Left ventricle myocardium superior (tissue), 1 donor: ENCODE measurements around the gene CHD1L. TPM values are rescaled to one million over a fixed set of nuclear protein-coding genes. Genes with fewer than 3 reads are reported as not detected.
"Not testable (repeated sequence)": the region's sequence is repeated elsewhere in the genome, so short reads cannot be mapped to it uniquely, and the experiment has no call there.

Experiments used
- ATAC-seq: fragments of 200-7000 bp; cut with Tn5 transposase; one replicate; pipeline ENCODE4 v1.9.1; 2020; ENCODE audit warnings: mild to moderate bottlenecking, moderate library complexity
- DNase-seq: peaks from one replicate; pipeline ENCODE4 v3.0.0-alpha.2; 2020
- intact Hi-C: fragments of 100-400 bp; cut with micrococcal nuclease; formaldehyde crosslinking; loops from one replicate; pipeline ENCODE4 v1.11.0; 2022
- total RNA-seq: library from RNA; stranded (reverse); fragmentation: NEBNext Ultra II Directional; extraction: Animal tissue kit (Norgen Biotek cat#: 25700); gene quantifications from one replicate; pipeline ENCODE4 v1.2.1, GENCODE V29; 2021
- donor health status: DM: no; HTN: yes; CAD: no; lungs with severe emphysema.

CHD1L gene
- total RNA-seq, 1 donor from 2014 or later = 8.3 TPM

DNA sequence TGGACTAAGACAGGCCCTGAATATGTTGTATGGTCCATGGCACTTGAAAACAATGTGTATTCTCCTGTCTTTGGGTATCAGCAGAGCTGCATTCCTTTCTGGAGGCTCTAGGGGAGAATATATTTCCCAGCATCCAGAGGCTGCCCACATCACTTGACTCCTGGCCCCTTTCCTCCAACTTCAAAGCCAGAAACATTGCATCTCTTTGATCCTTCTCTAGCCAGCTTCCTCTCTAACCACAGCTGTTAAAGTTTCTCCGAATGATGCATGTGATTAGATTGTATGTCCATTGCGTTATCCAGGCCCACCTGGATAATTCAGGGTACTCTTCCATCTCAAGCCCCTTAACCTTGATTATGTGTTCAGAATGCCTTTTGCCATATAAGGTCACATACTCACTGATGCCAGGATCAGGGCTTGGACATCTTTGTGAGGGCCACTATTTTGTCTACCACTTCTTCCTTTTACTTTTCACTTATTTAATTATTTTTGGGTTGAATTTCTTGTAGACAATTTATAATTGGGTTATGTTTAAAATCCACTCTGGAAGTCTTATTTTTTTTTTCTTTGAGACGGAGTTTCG, 5.3 kb downstream of the CHD1L start:
- intact Hi-C loops = no loop called here
- no peak for ATAC-seq
- DNase-seq = no peak

DNA sequence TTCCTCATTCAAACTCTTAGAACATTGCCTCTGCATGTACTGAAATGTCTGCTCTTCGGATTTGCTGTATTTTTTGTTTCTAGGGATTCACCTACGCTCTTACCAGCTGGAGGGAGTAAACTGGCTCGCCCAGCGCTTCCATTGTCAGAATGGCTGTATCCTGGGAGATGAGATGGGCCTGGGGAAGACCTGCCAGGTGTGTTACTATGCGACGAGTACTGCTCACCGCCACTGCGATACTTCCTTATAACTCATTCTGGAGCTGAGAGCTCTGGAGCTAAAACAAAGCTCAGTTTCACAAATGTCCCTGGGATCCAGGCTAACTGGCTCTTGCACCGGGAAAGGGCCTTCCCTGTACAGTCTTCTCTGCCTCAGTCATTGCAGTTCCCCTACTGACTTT, 10.1 kb downstream of the CHD1L start:
- ATAC-seq = no peak
- intact Hi-C loops = no loop called here
- DNase-seq = no peak

DNA sequence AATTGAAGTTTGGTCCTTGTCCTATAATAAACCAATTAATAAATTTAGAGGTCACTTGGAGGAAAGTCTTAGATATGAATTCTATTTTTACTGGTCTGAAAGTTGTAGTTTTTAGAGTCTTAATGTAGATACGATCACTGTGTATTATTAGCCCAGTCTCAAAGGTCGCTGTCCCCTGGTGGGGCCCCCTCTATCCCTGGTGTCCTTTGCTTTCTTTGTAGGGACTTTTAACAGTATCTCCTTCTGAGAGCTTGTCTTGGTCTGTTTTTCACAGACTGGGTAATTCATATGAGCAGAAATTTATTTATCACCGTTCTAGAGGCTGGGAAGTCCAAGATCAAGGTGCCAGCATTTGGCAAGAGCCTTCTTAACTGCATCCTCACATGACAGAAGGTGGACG, 18.5 kb downstream of the CHD1L start:
- no peak for DNase-seq
- intact Hi-C loops = loop anchor here (10.0 kb wide), 1 partner anchor 384 kb away; no protein-coding TSS in a partner anchor
- no peak for ATAC-seq

DNA sequence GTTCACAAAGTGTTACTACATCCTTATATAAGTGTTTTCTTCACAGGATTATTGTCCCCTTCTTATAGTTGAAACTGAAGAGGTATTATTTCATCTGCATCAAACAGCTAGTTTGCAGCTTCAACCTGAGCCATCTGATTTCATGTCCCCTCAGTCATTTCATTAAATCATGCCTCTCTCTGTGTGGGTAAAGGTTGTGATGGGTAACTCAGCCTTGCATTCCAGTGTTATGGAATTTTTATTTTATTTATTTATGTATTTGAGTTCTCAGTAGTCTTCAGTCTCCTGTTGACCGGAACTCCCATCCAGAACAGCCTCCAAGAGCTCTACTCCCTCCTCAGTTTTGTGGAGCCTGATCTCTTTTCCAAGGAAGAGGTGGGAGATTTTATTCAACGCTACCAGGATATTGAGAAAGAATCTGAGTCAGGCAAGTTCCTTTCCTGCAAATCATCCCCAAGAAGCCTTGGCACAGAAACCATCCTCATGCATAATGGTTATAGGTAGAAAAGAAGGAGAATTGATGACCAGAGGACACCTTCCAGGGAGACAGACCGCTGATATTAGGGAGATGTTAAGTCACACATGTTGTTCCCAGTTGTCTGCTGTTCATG, 21.8 kb downstream of the CHD1L start:
- intact Hi-C loops = loop anchor here (10.0 kb wide), 1 partner anchor 381 kb away; no protein-coding TSS in a partner anchor
- no peak for DNase-seq
- no peak for ATAC-seq

DNA sequence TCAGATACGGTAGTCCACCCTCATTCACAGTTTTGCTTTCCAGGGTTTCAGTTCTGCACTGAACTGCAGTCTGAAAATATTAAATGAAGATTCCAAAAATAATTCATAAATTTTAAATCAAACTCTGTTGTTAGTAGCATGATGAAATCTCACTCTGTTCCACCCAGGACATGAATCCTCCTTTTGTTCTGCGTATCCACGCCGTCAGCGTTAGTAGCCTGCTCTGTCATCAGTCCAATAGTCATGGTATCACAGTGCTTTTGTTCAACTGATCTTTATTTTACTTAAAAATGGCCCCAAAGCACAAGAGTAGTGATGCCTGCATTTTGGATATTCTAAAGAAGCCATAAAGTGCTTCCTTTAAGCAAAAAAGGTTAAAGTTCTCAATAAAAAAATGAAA, 23.9 kb downstream of the CHD1L start:
- intact Hi-C loops = loop anchor here (10.0 kb wide), 1 partner anchor 378 kb away; no protein-coding TSS in a partner anchor
- DNase-seq (no peak), ATAC-seq (no peak)

GRCh38 chr1:147267711-147268110, 25.2 kb downstream of the CHD1L start:
- intact Hi-C loops = loop anchor here (10.0 kb wide), 1 partner anchor 377 kb away; no protein-coding TSS in a partner anchor
- no peak for ATAC-seq
- DNase-seq = no peak

DNA sequence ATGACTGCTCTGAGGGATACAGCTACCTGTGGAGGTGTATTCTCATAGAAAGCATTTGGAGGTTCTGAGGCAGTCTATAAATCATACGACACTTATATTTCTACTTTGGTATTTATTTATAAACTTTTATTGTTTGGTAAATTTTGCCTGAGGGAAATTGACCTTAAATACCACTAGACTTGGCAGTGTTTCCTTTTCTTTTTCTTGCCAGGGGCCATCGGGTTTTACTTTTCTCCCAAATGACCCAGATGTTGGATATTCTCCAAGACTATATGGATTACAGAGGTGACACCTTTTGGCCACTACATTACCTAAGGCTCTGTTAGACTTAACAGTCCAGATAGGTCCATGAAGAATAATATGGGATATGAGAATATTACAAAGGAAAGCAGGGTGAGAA, 28.2 kb downstream of the CHD1L start:
- intact Hi-C loops = loop anchor here (5.0 kb wide), 1 partner anchor 122 kb away; no protein-coding TSS in a partner anchor
- ATAC-seq = no peak
- no peak for DNase-seq

- DNase-seq (no peak), ATAC-seq (no peak)
- intact Hi-C loops = loop anchor here (5.0 kb wide), 1 partner anchor 120 kb away; no protein-coding TSS in a partner anchor
These were observed 29.6 kb downstream of the CHD1L start for GRCh38 chr1:147272042-147272441.

GRCh38 chr1:147273409-147274336, 31.2 kb downstream of the CHD1L start:
- intact Hi-C loops = loop anchor here (5.0 kb wide), 1 partner anchor 119 kb away; no protein-coding TSS in a partner anchor
- DNase-seq (no peak), ATAC-seq (peak; percentile 83)

DNA sequence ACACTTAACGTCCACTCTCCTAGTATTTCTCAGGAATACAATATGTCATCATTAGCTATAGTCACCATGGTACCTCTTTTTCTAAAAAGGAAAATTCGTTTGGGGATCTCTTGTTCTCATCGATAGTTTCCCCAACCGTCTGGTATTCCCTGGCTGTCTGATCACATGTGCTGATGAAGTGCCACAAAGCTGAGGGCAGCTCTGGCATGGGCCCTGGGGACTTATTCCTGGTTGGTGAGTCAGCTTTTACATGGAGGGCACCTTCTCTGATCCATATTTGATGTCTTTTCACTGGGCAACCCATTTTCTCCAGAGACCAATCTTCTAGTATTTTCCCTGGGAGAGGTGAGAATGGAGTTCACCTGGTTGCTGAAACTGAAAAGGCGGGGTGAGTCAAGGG, 39.5 kb downstream of the CHD1L start:
- ATAC-seq = no peak
- DNase-seq = no peak
- intact Hi-C loops = no loop called here

- no peak for DNase-seq
- intact Hi-C loops = no loop called here
- no peak for ATAC-seq
These were observed 40.5 kb downstream of the CHD1L start for GRCh38 chr1:147283011-147283410.

DNA sequence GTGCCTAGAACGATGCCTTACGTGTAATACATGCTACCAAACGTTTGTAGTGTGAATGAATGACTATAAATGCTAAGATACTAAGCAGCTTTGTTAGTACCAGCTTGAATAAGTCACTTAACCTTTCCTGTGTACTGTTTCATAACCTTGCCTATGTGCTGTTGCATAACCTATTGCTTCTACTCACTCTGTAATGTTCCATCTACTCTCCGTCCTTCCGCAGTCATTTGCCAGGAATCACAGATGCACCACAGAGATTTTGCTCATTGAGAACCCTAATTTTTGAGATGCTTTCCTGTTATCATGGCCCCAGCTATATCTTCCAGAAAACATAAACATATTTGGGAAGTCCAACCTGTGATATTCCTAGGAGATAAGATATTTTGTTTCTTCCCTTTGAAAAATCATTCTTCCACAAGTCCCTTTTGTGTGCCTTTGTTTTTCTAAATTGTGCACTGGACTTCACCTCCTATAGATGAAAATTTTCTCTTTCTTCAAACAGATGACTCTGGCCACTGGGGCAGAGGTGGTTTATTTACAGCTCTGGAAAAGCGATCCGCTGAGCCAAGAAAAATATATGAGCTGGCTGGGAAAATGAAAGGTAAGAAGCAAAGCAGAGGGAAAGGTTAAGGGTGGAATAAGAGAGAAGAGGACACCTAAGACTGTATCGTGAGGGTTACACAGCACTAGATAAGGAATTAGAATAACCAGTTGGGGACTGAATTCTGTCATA, 44.8 kb downstream of the CHD1L start:
- no peak for ATAC-seq
- no peak for DNase-seq
- intact Hi-C loops = no loop called here

DNA sequence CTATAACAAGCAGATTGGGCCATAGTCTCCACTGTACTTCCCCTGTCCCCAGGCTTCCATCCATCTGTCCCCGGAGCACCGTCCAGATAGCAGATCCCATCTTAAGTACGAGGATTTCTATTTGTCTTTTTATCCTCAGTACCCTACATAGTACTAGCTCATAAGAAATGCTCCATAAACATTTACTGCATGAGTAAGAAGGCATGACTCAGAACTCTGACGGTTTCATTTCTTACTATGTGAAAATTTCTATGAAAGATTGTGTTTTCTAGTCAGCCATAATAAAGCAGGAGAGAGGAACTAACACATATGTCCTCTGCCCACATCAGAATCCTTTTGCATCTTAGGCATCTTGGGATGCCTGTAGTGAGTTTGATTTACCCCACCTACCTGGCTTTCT, 49.5 kb downstream of the CHD1L start:
- intact Hi-C loops = no loop called here
- no peak for ATAC-seq
- no peak for DNase-seq

DNA sequence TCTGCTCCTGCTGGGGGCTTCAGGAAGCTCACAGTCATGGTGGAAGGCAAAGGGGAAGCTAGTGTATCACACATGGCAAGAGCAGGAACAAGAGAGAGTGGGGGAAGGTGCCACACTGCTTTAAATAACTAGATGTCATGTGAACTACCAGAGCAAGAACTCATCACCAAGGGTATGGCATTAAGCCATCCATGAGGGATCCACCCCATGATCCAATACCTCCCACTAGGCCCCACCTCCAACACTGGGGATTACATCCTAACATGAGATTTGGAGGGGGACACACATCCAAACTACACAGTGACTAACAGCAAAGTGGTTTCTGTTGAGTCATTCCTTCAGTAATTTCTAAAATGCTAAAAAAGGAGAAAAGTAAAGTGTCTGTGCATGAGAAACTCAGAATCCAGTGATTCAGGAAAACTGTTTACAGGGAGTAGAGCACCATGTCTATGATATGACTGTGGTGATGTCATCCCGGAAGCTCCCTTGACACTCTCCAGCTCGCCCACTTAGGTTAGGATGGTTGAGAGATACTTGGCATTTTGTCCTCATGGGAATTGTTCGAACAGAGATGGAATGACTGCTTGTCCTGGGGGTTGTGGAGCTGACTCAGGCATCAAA, 50.3 kb downstream of the CHD1L start:
- no peak for DNase-seq
- peak; percentile 43 for ATAC-seq
- intact Hi-C loops = no loop called here

DNA sequence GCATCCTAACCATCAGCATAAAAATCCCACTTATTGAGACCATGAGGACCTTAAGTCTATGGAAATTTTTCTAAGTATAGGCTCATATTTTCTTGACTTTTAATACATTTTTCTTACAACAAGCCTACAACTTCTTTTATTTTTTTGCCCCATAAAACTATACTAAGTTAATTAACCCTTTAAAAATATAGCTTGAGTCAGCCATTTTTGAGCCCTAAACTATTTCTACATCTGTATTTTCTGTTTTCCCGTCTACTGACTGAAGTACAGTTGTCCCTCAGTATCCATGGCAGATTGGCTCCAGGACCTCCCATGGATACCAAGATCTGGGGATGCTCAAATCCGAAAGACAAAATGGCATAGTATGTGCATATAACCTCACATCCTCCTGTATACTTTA, 55.0 kb downstream of the CHD1L start:
- ATAC-seq = no peak
- intact Hi-C loops = no loop called here
- no peak for DNase-seq

DNA sequence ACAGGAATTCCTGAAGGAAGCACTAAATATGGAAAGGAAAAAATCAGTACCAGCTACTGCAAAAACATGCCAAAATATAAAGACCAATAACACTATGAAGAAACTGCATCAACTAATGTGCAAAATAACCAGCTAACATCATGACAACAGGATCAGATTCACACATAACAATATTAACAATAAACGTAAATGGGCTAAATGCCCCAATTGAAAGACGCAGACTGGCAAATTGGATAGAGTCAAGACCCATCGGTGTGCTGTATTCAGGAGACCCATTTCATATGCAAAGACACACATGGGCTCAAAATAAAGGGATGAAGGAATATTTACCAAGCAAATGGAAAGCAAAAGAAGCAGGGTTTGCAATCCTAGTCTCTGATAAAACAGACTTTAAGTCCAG, 63.3 kb downstream of the CHD1L start:
- ATAC-seq, intact Hi-C loops, DNase-seq: not testable (repeated sequence)

GRCh38 chr1:147316968-147317367, 74.5 kb downstream of the CHD1L start:
- no peak for DNase-seq
- no peak for ATAC-seq
- intact Hi-C loops = no loop called here

DNA sequence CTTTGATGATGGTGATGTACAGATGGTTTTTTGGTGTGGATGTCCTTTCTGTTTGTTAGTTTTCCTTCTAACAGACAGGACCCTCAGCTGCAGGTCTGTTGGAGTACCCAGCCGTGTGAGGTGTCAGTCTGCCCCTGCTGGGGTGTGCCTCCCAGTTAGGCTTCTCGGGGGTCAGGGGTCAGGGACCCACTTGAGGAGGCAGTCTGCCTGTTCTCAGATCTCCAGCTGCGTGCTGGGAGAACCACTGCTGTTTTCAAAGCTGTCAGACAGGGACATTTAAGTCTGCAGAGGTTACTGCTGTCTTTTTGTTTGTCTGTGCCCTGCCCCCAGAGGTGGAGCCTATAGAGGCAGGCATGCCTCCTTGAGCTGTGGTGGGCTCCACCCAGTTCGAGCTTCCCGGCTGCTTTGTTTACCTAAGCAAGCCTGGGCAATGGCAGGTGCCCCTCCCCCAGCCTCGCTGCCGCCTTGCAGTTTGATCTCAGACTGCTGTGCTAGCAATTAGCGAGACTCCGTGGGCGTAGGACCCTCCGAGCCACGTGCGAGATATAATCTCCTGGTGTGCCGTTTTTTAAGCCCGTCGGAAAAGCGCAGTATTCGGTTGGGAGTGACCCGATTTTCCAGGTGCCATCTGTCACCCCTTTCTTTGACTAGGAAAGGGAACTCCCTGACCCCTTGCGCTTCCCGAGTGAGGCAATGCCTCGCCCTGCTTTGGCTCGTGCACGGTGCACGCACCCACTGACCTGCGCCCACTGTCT, 84.6 kb downstream of the CHD1L start:
- intact Hi-C loops, DNase-seq, ATAC-seq: not testable (repeated sequence)
